ENCODE data around the gene GRAMD4.

The GRAMD4 gene

GRCh38 chr22:46606886-46607285 lies 13.3 kb upstream of the GRAMD4 start:
- TF ChIP-seq, protein P1, sequence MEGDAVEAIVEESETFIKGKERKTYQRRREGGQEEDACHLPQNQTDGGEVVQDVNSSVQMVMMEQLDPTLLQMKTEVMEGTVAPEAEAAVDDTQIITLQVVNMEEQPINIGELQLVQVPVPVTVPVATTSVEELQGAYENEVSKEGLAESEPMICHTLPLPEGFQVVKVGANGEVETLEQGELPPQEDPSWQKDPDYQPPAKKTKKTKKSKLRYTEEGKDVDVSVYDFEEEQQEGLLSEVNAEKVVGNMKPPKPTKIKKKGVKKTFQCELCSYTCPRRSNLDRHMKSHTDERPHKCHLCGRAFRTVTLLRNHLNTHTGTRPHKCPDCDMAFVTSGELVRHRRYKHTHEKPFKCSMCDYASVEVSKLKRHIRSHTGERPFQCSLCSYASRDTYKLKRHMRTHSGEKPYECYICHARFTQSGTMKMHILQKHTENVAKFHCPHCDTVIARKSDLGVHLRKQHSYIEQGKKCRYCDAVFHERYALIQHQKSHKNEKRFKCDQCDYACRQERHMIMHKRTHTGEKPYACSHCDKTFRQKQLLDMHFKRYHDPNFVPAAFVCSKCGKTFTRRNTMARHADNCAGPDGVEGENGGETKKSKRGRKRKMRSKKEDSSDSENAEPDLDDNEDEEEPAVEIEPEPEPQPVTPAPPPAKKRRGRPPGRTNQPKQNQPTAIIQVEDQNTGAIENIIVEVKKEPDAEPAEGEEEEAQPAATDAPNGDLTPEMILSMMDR (IDR thresholded peaks at IDR 0.05; ENCODE audit: extremely low read depth, insufficient read depth, missing control alignments): no peak
- in situ Hi-C loops (cut with MboI; ENCODE audit: low pct_unique_long_range_greater_than_20kb, low sequenced_read_pairs, unreplicated experiment): no loop called here
- DNase-seq (ENCODE audit: low spot score): no peak

DNA sequence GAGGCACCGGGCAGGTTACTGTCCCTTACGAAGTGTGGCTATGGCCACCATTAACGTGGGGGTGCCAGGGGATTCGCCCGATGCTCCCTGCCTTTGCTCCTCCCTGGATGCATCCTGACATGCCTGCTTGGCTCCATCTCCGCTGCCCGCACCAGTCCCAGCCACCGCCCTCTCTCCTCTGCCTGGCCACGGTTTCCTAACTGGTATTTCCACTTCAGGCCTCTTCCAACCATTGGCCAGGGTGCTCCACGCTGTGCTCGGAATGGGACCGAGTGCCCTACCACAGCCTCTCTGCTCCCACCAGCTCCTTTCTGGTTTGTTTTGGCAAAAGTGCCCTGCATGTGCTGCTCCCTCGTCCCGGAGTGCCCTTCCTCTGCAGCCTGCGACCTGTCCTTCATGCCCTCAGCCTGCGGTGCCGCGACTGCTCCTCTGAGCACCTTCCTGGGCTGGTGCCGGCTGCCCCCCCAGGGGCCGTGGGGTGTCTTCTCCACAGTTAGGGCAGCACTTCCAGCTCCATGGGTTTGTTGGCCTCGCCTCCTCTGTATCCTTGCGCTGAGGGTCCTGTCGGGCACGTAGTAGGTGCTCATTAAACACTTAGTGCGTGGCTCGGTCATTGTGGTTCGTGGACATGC lies 12.6 kb upstream of the GRAMD4 start:
- in situ Hi-C loops (cut with MboI; ENCODE audit: low pct_unique_long_range_greater_than_20kb, low sequenced_read_pairs, unreplicated experiment): no loop called here
- TF ChIP-seq, protein P1 (IDR thresholded peaks at IDR 0.05; ENCODE audit: extremely low read depth, insufficient read depth, missing control alignments): no peak
- no peak for DNase-seq (ENCODE audit: low spot score)

DNA sequence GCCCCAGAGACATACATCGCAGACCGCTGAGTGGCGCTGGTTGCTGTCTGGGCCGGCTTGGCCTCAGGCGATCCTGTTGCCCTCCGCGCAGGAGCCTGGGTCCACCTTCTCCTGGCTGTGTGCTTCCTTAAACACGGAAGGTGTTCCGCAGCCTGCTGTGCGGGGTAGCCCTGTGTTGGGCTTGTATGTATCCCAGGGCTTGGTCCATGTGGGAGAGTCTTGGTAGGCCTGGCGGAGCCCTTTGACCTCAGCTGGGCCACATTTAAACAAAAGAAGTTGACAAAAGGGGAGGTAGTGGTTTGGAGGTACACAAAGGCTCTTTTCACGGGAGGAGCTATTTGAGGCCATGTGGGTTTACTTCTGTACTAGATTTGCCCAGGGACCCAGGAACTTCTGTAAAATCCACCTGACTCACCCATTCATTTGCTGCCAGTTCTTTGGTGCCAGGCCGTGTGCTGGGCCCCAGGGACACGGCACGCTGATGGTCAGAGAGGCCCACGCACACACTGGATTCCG lies 11.0 kb upstream of the GRAMD4 start:
- TF ChIP-seq, protein P1 (IDR thresholded peaks at IDR 0.05; ENCODE audit: extremely low read depth, insufficient read depth, missing control alignments): no peak
- DNase-seq (ENCODE audit: low spot score): no peak
- in situ Hi-C loops (cut with MboI; ENCODE audit: low pct_unique_long_range_greater_than_20kb, low sequenced_read_pairs, unreplicated experiment): no loop called here

DNA sequence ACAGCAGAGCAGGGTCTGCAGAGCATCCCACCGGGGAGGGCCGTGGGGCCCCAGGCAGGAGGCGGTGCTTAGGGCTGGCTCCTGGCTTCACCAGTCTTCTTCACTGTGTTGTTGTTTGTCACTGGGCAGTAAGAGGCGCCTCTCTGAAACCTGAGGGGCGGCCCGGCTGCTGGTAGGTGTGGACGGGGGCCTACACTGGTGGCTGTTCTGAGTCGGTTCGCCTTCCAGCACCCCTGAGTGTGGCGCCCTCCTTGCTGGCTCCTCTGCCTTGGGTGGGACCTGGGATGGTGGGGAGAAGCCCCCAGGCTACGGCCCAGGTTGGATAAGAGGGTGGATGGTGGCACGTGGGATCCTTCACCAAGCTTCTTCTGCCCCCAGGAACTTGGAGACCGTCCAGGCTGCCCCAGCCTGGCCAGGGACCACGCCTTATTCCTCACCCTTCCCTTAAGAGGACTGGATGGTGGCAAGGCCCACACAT lies 10.4 kb upstream of the GRAMD4 start:
- in situ Hi-C loops (cut with MboI; ENCODE audit: low pct_unique_long_range_greater_than_20kb, low sequenced_read_pairs, unreplicated experiment): no loop called here
- no peak for DNase-seq (ENCODE audit: low spot score)
- TF ChIP-seq, protein P1 (IDR thresholded peaks at IDR 0.05; ENCODE audit: extremely low read depth, insufficient read depth, missing control alignments): no peak

GRCh38 chr22:46610356-46610755 lies 9.8 kb upstream of the GRAMD4 start:
- in situ Hi-C loops (cut with MboI; ENCODE audit: low pct_unique_long_range_greater_than_20kb, low sequenced_read_pairs, unreplicated experiment): no loop called here
- no peak for DNase-seq (ENCODE audit: low spot score)
- TF ChIP-seq, protein P1 (IDR thresholded peaks at IDR 0.05; ENCODE audit: extremely low read depth, insufficient read depth, missing control alignments): no peak

DNA sequence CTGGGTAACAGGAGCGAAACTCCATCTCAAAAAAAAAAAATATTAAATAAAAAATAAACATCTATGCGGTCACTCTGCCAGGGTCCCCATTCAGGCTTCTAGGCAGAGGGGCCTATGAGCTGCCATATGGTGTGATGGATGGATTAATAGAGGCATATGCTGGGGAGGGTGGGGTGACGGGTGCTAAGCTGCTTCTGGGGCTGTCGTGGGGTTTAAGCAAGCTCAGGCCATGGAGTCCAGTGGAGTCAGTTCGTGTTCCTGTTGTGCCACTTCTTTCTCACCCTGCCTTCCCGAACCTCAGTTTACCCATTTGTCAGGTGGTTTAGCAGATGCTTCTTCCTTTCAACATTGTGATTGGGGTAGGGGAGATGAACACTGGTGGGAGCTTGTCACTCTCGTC lies 9.0 kb upstream of the GRAMD4 start:
- no peak for DNase-seq (ENCODE audit: low spot score)
- in situ Hi-C loops (cut with MboI; ENCODE audit: low pct_unique_long_range_greater_than_20kb, low sequenced_read_pairs, unreplicated experiment): no loop called here
- TF ChIP-seq, protein P1 (IDR thresholded peaks at IDR 0.05; ENCODE audit: extremely low read depth, insufficient read depth, missing control alignments): no peak

Data from GM13977 (cell line).